Measurements from ENCODE around the gene MAN2A1.

The MAN2A1 gene

GRCh38 chr5:109709225-109709624, 19.5 kb downstream of the MAN2A1 start:
- no peak for DNase-seq

GRCh38 chr5:109711673-109712072, 21.9 kb downstream of the MAN2A1 start:
- no peak for DNase-seq

- DNase-seq: no peak
These were observed 23.7 kb downstream of the MAN2A1 start for GRCh38 chr5:109713453-109713852.

- DNase-seq: no peak
These were observed 24.9 kb downstream of the MAN2A1 start for GRCh38 chr5:109714592-109714991.

- DNase-seq: no peak
These were observed 28.5 kb downstream of the MAN2A1 start for GRCh38 chr5:109718216-109718615.

- no peak for DNase-seq
These were observed 28.9 kb downstream of the MAN2A1 start for GRCh38 chr5:109718632-109719031.

- DNase-seq: no peak
These were observed 30.3 kb downstream of the MAN2A1 start for GRCh38 chr5:109719978-109720377.

GRCh38 chr5:109721741-109722140, 32.0 kb downstream of the MAN2A1 start:
- DNase-seq: no peak

GRCh38 chr5:109723606-109724005, 33.9 kb downstream of the MAN2A1 start:
- DNase-seq: no peak

- DNase-seq: no peak
These were observed 35.4 kb downstream of the MAN2A1 start for GRCh38 chr5:109725135-109725534.

GRCh38 chr5:109739741-109740728, 50.3 kb downstream of the MAN2A1 start:
- no peak for DNase-seq

- no peak for DNase-seq
These were observed 51.2 kb downstream of the MAN2A1 start for GRCh38 chr5:109740966-109741365.

GRCh38 chr5:109741390-109741789, 51.7 kb downstream of the MAN2A1 start:
- no peak for DNase-seq

- no peak for DNase-seq
These were observed 53.4 kb downstream of the MAN2A1 start for GRCh38 chr5:109743041-109743531.

- DNase-seq: no peak
These were observed 54.1 kb downstream of the MAN2A1 start for GRCh38 chr5:109743770-109744212.

GRCh38 chr5:109744261-109744660, 54.5 kb downstream of the MAN2A1 start:
- no peak for DNase-seq

- no peak for DNase-seq
These were observed 58.8 kb downstream of the MAN2A1 start for GRCh38 chr5:109748546-109748945.

- DNase-seq: no peak
These were observed 60.7 kb downstream of the MAN2A1 start for GRCh38 chr5:109750463-109750862.

GRCh38 chr5:109753279-109753678, 63.6 kb downstream of the MAN2A1 start:
- no peak for DNase-seq

GRCh38 chr5:109754319-109754718, 64.6 kb downstream of the MAN2A1 start:
- no peak for DNase-seq

- DNase-seq: no peak
These were observed 66.0 kb downstream of the MAN2A1 start for GRCh38 chr5:109755761-109756160.

- DNase-seq: no peak
These were observed 66.9 kb downstream of the MAN2A1 start for GRCh38 chr5:109756543-109757185.

- no peak for DNase-seq
These were observed 67.8 kb downstream of the MAN2A1 start for GRCh38 chr5:109757490-109757889.

GRCh38 chr5:109759306-109759705, 69.6 kb downstream of the MAN2A1 start:
- no peak for DNase-seq
